Left renal cortex interstitium (tissue), 4 donors: ENCODE data around the gene ASCL5. TPM values are rescaled to one million over a fixed set of nuclear protein-coding genes. Genes with fewer than 3 reads are reported as not detected.

ENCODE experiments used
- DNase-seq, 4 donors: peaks; one replicate each; pipeline ENCODE4 v3.0.0-alpha.2; 2013; ENCODE audit warnings: low read depth in 4 of 4, low spot score in 2 of 4, missing footprints in 1 of 4
- polyA plus RNA-seq, 4 donors: library from polyadenylated mRNA; unstranded; fragments of 120-200 nt; gene quantifications; one replicate each; pipeline ENCODE4 v1.2.1, GENCODE V29; 2013; ENCODE audit not compliant: insufficient read length in 4 of 4

Gene ASCL5
- polyA plus RNA-seq, 4 donors, result 0.08 to 0.47 (median 0.21) TPM; not detected in 1

DNA sequence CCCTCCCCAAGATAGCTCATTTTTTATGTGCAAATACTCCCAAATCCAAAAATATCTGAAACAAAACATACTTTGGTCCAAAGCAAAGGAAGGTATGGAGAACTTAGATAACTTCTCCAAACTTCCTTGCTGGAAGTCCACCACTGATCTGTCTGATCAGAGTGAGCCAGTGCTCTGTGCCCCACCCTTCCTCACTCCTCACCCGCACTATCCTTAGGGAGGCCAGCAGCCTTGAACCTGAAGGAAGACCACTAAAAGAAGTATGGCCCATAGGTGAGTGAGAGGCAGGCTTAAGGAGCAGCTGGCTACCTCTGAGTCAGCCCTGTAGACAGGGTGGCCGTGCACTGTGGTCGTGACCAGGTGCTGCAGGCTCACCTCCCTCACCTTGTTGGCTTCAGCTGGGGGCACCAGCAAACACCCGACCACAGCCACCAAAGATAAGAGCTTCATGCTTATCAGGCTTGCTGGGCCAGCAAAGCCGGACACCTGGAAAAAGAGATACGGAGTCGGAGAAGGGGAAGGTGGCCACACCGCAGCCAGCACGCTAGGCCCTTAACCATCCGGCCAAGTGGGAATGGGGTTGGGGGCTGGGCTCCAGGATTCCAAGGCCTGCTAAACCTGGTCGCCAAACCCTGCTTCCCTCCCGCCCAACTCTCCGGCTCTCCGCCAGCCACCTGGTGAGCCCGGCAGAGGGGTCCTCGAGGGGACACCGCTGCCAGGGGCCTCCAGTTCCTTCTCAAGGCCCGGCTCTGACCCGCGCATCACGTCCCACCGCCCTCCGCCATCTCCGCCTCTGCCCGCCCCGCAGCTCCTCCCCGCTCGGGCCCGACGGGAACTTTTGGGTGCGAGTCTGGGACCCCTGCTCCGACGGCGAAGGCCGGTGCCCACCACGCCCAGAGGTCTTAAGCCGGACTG lies 26.7 kb upstream of the ASCL5 start:
- DNase-seq, result peak in 3 of 4 donors; percentile 37 to 71 (median 48)

DNA sequence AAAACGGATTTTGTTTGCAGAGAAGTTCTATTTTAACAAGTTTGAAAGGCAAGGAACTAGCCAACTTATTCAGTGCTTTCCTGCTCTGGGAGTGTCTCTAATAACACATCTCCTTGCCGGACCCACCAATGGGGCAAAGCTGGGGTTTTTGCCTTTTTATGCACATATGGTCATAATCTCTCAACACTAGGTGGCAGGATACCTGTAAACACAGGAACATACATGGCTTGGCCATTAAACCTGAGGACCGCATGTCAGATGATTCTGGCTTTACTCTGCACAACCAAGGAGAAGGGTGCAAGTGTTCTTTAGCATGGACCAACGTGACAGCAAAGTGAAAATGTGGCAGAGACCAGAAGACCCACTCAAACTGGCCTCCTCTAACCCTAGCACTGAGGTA lies 22.4 kb upstream of the ASCL5 start:
- no peak for DNase-seq

DNA sequence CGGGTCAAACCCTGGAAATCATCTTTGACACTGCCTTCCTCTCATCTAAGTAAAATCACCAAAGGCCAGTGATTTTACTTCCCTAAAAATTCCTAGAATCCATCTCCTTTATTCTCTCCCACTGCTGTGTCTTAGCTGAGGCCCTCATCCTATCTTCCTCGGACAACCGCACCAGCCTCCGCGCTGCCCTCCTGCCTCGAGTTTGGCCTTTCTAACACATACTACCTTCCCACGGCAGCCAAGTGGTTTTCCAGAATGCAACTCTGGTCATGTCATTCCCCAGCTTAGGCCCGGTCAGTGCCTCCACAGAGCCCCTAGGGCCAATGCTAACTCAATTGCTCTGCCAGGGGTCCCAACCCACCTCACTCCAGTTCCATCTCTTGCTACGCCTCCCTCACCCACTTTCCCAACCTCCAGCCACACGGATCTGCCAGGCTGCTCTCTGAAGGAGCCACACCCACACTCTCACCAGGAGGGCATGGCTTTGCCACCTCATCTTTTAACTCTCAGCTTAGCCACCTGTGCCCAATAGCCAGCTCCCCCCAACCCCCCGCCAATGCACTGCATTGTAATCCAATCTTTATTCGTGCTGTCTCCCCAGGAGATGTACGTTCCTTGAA lies 20.5 kb upstream of the ASCL5 start:
- DNase-seq, result no peak

DNA sequence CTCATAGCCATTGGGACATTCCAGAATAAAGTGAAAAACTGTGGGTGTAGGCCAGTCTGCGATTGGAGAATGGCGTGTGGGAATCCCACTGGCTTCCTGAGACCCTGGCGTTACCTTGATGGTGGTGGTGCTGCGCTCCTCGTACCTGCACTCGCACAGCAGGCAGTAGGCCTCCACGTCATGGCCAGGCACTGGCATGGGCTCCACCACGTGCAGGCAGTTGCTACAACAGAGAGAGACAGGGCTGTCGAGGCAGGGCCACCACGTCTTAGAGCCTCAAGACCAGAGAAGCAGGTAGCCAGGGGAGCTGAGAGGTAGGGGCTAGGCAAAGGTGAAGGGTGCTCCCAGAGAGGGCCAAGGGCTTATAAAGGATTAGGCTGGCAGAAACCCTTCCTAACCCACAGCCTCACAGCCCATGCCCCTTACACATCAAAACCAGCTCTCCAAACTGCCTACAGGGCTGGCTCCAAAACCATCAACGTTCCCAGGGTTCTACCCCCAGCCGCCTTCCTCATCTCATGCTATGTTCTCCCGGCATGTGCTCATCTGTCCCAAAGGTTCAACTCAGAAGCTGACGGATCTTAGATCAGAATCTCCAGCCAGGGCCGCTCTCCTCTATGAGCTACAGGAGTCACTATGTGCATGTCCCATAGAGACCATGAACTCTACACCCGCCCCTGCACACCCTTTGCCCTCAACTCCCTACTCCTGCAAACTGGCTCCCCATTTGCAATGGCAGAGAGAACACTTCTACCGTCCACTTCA lies 19.8 kb upstream of the ASCL5 start:
- no peak for DNase-seq

DNA sequence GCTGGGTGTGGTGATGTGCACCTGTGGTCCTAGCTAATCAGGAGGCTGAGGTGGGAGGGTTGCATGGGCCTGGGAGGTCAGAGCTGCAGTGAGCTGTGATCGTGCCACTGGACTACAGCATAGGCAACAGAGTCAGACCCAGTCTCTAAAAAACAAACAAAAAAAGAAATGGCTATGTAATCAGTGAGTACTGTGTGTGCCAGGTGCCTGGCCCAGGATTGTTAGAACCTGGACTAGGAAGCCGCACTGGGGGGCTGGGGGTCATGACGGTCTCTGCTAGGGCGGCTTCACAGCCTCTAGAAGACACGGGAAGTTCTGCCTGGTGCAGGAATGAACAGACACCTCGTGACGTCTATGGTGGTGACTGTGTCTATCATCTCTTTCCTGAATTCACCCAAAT lies 18.8 kb upstream of the ASCL5 start:
- DNase-seq, result no peak

DNA sequence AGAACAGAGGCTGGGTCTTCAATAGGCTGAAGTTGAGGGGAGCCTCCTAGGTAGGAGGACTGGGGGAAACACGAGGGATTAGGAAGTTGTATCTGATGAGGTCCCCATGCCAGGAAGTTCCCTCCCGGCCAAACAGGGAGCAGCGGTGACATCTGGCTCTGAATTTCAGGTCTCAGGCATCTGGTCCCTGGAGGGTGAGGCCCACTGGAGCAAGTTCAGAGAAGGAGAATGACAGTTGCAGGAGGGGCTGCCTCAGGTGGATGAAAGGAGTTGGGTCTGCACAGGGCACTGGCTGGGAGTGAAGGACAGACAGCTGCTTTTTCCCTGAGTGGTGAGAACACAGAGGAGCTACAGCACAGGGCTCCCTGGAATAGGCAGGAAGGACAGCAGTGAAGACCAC lies 18.1 kb upstream of the ASCL5 start:
- no peak for DNase-seq

DNA sequence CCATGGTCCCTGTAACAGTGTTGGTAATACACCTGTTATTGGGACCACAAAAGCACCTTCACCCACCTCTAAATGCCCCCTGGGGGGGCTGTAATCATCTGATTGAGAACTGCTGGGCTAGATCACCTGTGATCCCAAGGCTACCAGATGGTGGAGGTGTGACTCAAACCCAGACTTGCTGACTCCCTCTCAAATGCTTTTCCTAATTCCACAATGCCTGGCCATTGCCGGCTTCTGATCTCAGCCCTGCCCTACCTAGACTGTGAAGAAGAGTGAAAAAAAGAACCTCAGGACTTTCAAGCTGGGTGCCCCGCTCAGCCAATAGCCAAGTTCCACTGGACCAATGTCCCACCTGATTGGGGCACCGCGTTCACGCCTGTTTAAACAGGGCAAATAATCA lies 17.7 kb upstream of the ASCL5 start:
- DNase-seq, result no peak

DNA sequence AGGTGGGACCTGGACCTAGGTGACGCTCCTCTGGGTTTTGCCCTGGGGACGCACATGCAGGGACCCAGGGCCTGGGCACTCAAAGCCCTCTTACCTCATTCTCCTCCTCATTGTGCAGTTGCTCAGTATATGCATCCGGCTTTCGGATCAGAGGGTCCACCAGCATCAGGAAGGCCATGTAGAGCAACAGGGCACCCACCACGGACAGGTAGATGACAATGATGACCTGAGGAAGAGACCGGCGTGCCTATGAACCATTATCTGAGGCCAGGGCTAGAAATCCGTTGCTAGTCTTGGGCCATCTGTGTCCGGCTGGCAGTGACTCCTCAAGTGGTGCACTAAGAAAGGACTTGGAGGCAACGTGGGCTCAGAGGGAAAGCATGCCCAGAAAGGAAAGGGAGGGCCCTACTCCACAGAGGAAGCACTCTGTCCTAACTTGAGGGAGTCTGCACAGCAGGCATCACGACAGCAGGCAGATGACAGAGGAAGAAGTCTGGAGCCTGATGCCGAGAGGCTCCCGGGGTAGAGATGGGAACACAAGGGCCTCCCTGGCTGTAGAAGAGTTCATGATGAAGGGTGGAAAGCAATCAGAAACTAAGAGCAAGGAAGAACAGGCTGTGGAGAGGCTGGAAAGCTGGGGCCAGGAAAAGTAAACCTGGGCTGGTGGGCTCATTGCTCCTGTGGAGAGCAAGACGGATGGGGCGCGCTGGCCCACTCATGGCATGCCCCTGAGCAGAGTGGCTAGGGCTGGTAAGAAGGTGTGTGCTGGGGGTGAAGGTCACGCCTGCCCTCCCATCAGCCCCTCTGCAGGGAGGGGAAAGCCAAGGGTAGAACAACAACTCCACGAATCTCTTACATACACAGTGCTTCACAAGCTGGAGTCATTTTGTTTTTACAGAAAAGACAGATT lies 17.0 kb upstream of the ASCL5 start:
- no peak for DNase-seq

DNA sequence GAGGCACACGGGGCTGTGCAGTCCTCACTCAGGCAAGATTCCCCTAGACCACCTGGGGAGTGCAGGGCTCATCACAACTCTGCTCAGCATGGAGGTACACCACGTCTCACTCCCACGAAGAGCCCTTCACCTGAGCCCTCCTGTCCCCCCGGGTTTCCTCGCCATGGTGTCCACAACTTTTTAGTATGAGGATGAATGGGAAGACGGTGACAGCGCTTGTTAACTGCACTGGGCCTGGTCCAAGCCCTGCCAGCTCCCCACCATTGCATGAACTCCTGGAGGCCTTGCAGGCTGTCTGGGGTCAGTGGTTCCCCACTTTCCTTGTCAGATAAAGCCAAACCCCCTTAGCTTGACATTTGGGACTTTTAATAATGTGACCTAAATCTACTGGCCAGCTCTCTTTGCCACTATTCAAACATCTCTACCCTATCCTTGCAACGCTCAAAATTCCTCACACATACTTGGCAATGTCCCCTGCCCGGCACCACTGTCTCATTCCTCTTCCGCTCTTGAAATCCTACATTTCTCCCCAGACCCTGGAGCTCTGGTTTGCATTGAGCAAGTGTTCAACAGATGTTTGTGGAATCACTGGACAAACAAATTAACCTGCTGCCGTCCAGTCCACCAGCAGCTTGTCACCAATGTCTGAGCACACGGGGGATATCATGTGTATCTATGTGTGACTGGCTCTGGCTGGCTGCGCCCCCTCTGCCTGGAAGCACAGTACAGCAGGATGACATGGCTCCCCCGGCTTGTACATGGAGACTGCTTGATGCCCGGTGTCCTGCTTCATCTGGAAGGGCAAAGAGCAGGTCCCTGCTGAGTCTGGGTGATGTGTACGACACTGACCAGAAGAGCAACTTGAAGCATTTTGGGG lies 16.1 kb upstream of the ASCL5 start:
- no peak for DNase-seq

DNA sequence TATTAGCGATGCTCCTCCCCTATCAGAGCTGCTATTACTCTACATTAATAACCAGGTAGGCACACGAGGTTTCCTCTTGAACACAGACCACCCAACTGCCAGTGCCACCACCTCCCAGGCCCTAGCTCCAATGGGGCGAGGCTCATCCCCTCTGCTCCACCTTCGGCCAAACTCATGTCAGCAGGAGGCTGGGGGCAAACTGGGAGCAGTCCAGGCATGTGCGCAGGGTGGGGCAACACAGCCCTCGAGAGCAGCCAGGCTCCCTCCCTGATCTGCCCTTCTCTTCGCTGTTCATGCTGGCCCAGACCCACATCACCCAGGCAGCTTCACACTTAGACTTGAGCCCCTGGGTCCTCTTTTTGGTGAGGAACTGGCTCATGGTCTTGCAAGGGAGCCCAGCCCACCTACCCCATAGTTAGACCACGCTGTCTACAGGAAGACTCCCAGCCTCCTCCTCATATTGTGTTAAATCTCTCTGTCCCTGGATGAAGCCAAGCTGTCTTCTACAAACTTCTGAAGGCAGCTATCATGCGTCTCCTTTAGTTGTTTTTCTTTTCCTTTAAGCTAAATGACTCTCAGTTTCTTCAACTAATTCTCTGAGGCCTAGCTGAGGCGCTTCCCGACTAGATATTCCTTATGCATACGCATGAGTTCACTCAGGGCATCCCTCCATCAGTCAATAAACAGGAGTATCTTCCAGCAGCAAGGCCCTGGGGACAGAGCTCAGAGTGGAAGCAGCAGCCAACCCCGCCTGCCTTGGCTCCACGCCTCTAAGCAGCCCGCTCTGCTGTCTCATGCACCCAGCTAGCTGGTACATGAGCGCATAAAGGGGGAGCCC lies 15.2 kb upstream of the ASCL5 start:
- no peak for DNase-seq

DNA sequence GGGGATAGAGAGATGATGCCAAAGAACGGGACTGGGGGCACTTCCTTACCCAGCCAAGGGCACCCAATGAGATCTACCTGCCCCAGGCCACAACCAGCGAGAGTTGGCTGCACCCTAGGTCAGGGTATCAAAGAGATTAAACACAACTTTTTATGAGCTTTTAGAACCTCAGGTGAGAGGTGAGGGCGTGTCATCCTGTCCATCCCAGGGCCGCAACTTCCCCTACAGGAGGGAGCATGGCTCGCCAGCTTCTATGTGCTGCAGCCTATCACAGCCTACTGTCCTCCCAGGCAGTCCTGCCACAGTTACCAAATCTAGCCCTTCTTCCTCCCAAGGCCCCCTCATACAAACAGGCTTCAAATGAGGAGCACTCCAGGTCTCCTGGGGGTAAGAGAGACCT lies 14.4 kb upstream of the ASCL5 start:
- no peak for DNase-seq

DNA sequence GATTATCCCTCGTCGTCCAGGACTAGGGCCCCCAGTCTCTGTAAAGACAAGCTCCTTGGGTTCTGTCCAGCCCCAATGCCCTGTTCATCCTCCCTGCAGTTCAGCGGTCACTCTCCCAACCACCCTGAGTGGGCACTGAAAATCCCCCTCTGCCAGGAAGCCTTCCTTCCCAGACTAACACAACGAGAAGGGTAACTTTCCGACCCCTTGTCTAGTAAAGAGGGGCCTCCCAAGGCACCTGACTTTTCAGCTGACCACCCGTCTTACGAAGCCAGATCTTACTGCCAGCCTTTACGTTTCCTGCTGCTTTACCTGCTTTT lies 13.9 kb upstream of the ASCL5 start:
- DNase-seq, result no peak

DNA sequence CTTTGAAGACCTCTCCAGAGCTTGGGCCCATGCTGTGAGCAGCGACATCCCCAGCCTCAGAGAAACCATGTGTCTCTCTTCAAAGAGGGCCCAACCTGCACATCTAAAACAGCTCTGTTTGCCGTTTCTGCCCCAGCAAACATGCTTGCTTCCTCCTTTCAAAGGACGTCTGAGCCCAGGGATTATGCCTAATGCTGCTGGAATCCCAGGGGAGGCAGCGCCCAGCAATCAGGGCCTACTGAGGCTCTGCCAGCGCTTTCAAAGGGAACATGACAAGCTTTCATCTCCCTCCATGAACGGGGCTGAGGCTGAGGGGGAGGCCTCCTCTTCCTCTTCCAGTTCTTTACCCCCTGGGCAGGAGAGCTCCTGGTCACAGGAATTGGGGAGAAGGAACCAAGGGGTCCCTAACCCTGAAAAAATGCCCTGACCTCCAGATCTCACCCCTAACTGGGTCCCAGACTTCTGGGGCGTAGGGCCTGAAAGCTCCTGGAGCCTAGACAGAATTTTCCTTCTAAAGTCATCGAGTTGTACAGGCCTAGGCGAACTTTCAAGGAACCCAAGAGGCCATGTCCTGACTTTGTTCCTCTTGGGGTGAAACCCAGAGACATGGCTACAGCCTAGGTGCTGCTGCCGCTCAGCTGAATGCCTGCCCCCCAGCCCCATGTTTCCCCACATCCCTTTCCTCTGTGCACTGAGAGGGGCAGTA lies 13.4 kb upstream of the ASCL5 start:
- no peak for DNase-seq

DNA sequence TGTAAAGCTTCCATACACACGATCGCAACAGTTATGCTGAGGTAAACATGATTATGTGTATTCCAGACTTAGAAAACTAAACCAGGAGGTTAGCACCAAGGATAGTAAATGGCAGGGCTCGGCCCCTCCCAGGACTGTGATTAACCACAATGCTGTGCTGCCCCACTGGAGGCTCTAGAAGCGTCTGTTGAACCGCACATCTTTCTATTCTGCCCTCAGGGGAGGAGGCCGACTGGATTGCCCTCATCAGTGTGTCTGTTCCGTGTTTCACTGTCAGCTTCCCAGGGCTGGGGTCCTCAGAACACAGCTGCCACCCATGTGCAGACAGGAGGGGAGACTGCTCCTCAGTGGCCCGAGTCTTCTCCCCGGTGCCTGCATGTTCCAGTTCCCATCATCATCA lies 12.8 kb upstream of the ASCL5 start:
- DNase-seq, result no peak

DNA sequence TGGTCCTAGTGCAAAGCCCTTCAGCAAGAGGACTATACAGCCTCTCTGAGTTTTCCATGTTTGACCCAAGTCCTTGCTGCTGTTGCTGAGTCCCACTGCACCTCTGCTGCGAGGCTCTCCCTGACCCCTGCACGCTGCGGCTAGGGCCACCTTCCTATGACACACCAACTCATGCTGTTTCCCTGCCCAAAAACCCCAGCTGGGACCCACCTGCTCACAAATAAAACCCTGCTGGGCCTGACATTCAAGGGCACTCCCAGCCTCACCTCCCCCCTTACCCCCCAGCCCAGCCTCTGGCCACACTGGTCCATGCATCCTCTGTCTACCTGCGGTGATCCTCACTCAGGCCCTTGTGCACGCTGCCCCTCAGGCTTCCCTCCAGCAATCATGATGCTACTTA lies 12.3 kb upstream of the ASCL5 start:
- DNase-seq, result no peak

DNA sequence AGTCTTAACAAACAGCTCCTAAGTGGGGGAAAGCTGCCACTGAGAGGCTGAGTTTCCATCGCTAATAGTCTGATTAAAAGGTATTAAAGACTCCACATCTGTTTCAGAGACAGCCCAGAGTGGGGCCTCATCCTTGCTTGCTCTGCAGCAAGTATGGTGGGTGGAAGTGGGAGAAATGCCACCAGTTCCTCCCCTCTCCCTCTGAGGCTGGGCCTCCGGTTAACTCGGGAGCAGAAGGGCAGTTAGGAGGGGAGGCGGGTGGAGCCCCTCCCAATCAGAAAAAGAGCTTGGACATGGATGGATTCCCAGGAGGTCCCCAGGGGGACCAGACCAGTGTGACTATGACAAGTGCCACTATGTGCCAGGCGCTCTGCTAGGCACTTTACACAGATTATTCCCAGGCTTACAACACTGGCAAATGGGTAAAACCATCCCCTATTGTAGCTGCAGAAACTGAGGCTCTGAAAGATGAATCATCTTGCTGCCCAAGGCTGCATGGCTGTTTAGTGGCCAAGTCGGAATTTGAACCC lies 11.4 kb upstream of the ASCL5 start:
- DNase-seq, result no peak

DNA sequence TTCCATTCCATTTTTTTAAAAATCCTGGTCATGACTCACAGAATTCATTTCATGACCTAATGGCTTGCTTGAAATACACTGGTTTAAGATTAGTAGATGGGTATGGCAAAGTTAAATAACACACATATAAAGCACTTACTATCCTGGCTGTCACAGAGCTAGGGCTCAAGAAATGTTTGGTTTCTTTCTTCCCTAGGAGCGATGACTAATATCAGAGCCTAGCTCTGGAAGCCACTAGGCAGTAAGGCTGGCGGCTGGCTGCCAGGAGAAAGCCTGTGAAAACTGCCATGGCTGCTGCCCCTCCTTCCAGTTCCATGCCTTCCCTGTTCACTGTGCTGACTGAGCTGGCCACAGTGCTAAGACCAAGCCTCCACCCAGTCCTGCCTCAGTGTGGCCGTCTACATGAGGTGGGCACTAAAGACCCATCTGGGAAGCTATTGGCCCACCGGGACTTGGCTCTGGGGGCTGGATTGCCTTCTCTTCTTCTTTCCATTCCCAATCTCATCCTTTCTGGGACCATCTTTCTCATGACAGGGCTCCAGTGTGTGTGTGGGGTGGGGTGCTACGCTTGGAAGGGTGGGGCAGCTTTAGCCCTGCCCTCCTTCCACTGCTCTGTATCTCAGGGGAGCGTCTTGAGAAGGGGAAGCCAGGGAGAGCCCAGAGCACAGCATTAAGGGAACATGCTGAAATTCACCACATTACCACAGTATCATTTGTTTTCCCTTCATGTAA lies 10.8 kb upstream of the ASCL5 start:
- no peak for DNase-seq
